K562 (cell line): ENCODE data around the gene DHRS12. TPM values are rescaled to one million over a fixed set of nuclear protein-coding genes. Genes with fewer than 3 reads are reported as not detected.

Experiments
- ATAC-seq: fragments of 200-7000 bp; cut with Tn5 transposase; 3 replicates; pipeline ENCODE4 v1.9.1; 2020; ENCODE audit warnings: moderate library complexity
- BruUV-seq: library from RNA; stranded (reverse); fragments of 400-500 nt; replicated peaks from 2 replicates; lab custom pipeline; 2021; lab: Mats Ljungman, UMichigan
- CTCF ChIA-PET: fragments of 300-600 bp; formaldehyde crosslinking; extraction: SDS; loops from one replicate; lab custom pipeline; 2021; ENCODE audit warnings: low intra/inter-chr PET ratio; lab: Yijun Ruan, JAX
- POLR2A ChIA-PET: fragments of 300-600, 350-650 bp; sonication (Branson Sonifier 250); formaldehyde crosslinking; extraction: SDS; loops from one replicate; lab custom pipeline; 2021; ENCODE audit warnings: antibody characterized with exemption, inconsistent platforms; lab: Yijun Ruan, JAX
- DNase-seq, 4 experiments: peaks; one replicate each; pipeline versions ENCODE4 v3.0.0 to v3.0.0-alpha.2; 2011 to 2018; ENCODE audit warnings: low spot score in 3 of 4, mixed read lengths in 3 of 4; ENCODE audit errors: extremely low read depth in 1 of 4
- FAIRE-seq: peaks from 2 replicates; lab custom pipeline; 2011; peaks lifted over from hg19 to GRCh38; lab: Jason Lieb, UNC
- H2AFZ ChIP-seq: 2 replicates; pipeline ENCODE4 v1.6.0; 2011; ENCODE audit warnings: low read depth, low read length, control low read depth, inconsistent platforms
- H3K27ac ChIP-seq: fragments of 200-600 bp; 3 replicates; pipeline ENCODE4 v1.8.0; 2011; ENCODE audit warnings: low read depth, mild to moderate bottlenecking, control low read depth, inconsistent platforms, low read length, moderate library complexity, mixed read lengths; ENCODE audit errors: extremely low read depth
- H3K27me3 ChIP-seq, 2 experiments: fragments of 300-600 bp in 1 of 2; 2 replicates in 1 of 2; 3 replicates in 1 of 2; pipeline versions ENCODE4 v1.6.0 to v1.8.0; 2011; ENCODE audit warnings: inconsistent platforms in 2 of 2, low read length in 2 of 2, mild to moderate bottlenecking in 1 of 2, mixed read lengths in 1 of 2, moderate library complexity in 1 of 2; ENCODE audit not compliant: control insufficient read depth in 2 of 2, insufficient read depth in 2 of 2
- H3K36me3 ChIP-seq: fragments of 300-600 bp; 3 replicates; pipeline ENCODE4 v1.8.0; 2011; ENCODE audit warnings: mild to moderate bottlenecking, low read length, inconsistent platforms; ENCODE audit not compliant: control insufficient read depth, insufficient read depth
- H3K4me1 ChIP-seq, 2 experiments: fragments of 200-600 bp in 1 of 2; replicated peaks in 1 of 2; 2 replicates in 1 of 2; 3 replicates in 1 of 2; pipeline versions ENCODE4 v1.5.1 to v1.8.0; 2011; ENCODE audit warnings: inconsistent platforms in 2 of 2, low read length in 2 of 2, mild to moderate bottlenecking in 1 of 2, mixed read lengths in 1 of 2, moderate library complexity in 1 of 2; ENCODE audit not compliant: control insufficient read depth in 2 of 2, insufficient read depth in 2 of 2
- H3K4me2 ChIP-seq: 2 replicates; pipeline ENCODE4 v1.6.1; 2011; ENCODE audit warnings: low read length, control low read depth, inconsistent platforms, mixed read lengths; ENCODE audit not compliant: insufficient read depth
- H3K4me3 ChIP-seq: fragments of 200-600 bp; sonication (generic), shearing (Covaris generic); 2 replicates; pipeline ENCODE4 v1.5.1; 2016; ENCODE audit warnings: control low read depth, inconsistent platforms
- H3K79me2 ChIP-seq: fragments of 200-600 bp; 3 replicates; pipeline ENCODE4 v1.8.0; 2011; ENCODE audit warnings: low read length, inconsistent platforms; ENCODE audit not compliant: control insufficient read depth, insufficient read depth
- H3K9ac ChIP-seq, 2 experiments: 2 replicates each; pipeline versions ENCODE4 v1.6.0 to v1.6.1; 2011; ENCODE audit warnings: low read depth in 2 of 2, low read length in 2 of 2, control low read depth in 1 of 2, inconsistent platforms in 1 of 2, mild to moderate bottlenecking in 1 of 2, mixed read lengths in 1 of 2; ENCODE audit not compliant: insufficient read depth in 1 of 2
- H3K9me1 ChIP-seq: one replicate; pipeline ENCODE4 v1.6.0; 2011; ENCODE audit warnings: inconsistent platforms, mild to moderate bottlenecking, low read length, moderate library complexity; ENCODE audit not compliant: control insufficient read depth, insufficient read depth
- H3K9me3 ChIP-seq: replicated peaks from 2 replicates; pipeline ENCODE4 v1.5.1; 2011; ENCODE audit warnings: low read depth, low read length, inconsistent platforms; ENCODE audit not compliant: control insufficient read depth, insufficient read depth
- H4K20me1 ChIP-seq: replicated peaks from 2 replicates; pipeline ENCODE4 v1.6.1; 2011; ENCODE audit warnings: low read length, inconsistent platforms, mixed read lengths; ENCODE audit not compliant: control insufficient read depth, insufficient read depth
- BRCA1 ChIP-seq, 2 experiments: fragments of 450-650 bp in 1 of 2; sonication (generic) in 1 of 2; formaldehyde crosslinking in 1 of 2; IDR thresholded peaks; 2 replicates each; pipeline versions ENCODE4 v1.5.0 to v1.6.1; 2017 to 2020; ENCODE audit warnings: mild to moderate bottlenecking in 1 of 2, missing genetic modification reagents in 1 of 2
- CTBP1 ChIP-seq: fragments of 450-650 bp; IDR thresholded peaks from 2 replicates; pipeline ENCODE4 v1.6.1; 2016; ENCODE audit warnings: borderline replicate concordance
- FOXA3 ChIP-seq, 2 experiments: fragments of 450-650 bp in 1 of 2; sonication (generic) in 1 of 2; formaldehyde crosslinking; IDR thresholded peaks in 1 of 2; conservative IDR thresholded peaks in 1 of 2; 2 replicates each; pipeline versions ENCODE4 v1.4.0 to v1.8.0; 2020 to 2022; ENCODE audit warnings: mild to moderate bottlenecking in 2 of 2, missing genetic modification reagents in 1 of 2
- L3MBTL2 ChIP-seq: fragments of 450-650 bp; IDR thresholded peaks from 2 replicates; pipeline ENCODE4 v1.6.1; 2016; ENCODE audit warnings: mild to moderate bottlenecking, moderate library complexity
- MCM5 ChIP-seq: fragments of 450-650 bp; IDR thresholded peaks from 2 replicates; pipeline ENCODE4 v1.6.1; 2016; ENCODE audit warnings: low read depth
- MEIS2 ChIP-seq: fragments of 450-650 bp; IDR thresholded peaks from 2 replicates; pipeline ENCODE4 v1.6.1; 2014; ENCODE audit warnings: mild to moderate bottlenecking; ENCODE audit not compliant: partially characterized antibody
- ZBTB26 ChIP-seq: fragments of 450-650 bp; formaldehyde crosslinking; IDR thresholded peaks from 2 replicates; pipeline ENCODE4 v1.4.0; 2022; ENCODE audit warnings: missing genetic modification characterization
- ZNF511 ChIP-seq: sonication (generic); formaldehyde crosslinking; IDR thresholded peaks from 2 replicates; pipeline ENCODE4 v1.8.0; 2022; ENCODE audit warnings: mild to moderate bottlenecking, missing genetic modification reagents
- WGBS: fragments of 100-300 bp; shearing (Covaris generic); methylation state at CpG from one replicate; pipeline ENCODE4 v1.1.6; 2016; ENCODE audit warnings: low coverage, mixed read lengths; ENCODE audit not compliant: insufficient coverage; ENCODE audit errors: missing lambda C conversion rate; 5-methylcytosine and 5-hydroxymethylcytosine counted together
- in situ Hi-C: fragments of 300-500 bp; cut with MboI; formaldehyde crosslinking; loops from 4 replicates; pipeline ENCODE4 v1.15.0; 2018; ENCODE audit warnings: inconsistent platforms, mixed read lengths
- intact Hi-C: fragments of 100-400 bp; cut with micrococcal nuclease; formaldehyde crosslinking; loops from 2 replicates; pipeline ENCODE4 v1.14.2; 2022
- polyA plus RNA-seq, 8 experiments: library from polyadenylated mRNA; depleted of rRNA in 4 of 8; stranded (reverse) in 5 of 8; unstranded in 3 of 8; fragments of >200 nt; fragmentation: Nextera tagmentation in 2 of 8; fragmentation: Illumina TruSeq in 1 of 8; extraction: Ambion mirVana in 2 of 8; extraction: Trizol in 1 of 8; gene quantifications; 2 replicates each; pipeline versions ENCODE4 v1.2.1 to v1.2.3, GENCODE V29; 2011 to 2014; ENCODE audit warnings: inconsistent platforms in 1 of 8, missing spikeins in 1 of 8
- total RNA-seq, 7 experiments: library from RNA; depleted of rRNA in 6 of 7; stranded (reverse); fragments of >200 nt in 6 of 7; fragmentation: Illumina TruSeq in 2 of 7; extraction: Trizol in 2 of 7; gene quantifications; 2 replicates each; pipeline versions ENCODE4 v1.2.1 to v1.2.3, GENCODE V29; 2011 to 2021; ENCODE audit warnings: low replicate concordance in 1 of 7

The DHRS12 gene
- total and polyA plus RNA-seq, 9 of the 15 experiments (the other 6 are each of a cell fraction or from before 2014, with no cell fraction given): 0.62 to 2.7 (median 0.98) TPM

- BruUV-seq: no TSS peak
- Histone ChIP-seq H3K79me2 (no peaks in the 10 kb centered on the region), H4K20me1 (no peaks in the 10 kb centered on the region; the same call in 1 of the 2 replicates), H3K9me1 (no peaks in the 10 kb centered on the region), H3K27ac (no peak overlapping the region), H3K36me3 (no peaks in the 10 kb centered on the region), H3K9me3 (no peaks in the 10 kb centered on the region), H3K4me2 (no peak overlapping the region), H3K4me3 (no peak overlapping the region), H3K27me3 (peaks cover 3 to 34% of the 10 kb centered on the region in 2 experiments; a peak in 4 of 5 replicates), H3K9ac (no peak overlapping the region), H3K4me1 (peaks cover 3 to 11% of the 10 kb centered on the region in 2 experiments; a peak in 3 of 5 replicates), H2AFZ (no peak overlapping the region)
- TF ChIP-seq CTBP1 (no peak), FOXA3 (CRISPR knock-in tag; conservative IDR thresholded peaks at IDR 0.05 in 1 of 2, IDR thresholded peaks at IDR 0.05 in 1 of 2) (no peak), ZNF511 (CRISPR knock-in tag) (no peak), BRCA1 (IDR thresholded peaks at IDR 0.05) (no peak), BRCA1 (CRISPR knock-in tag; IDR thresholded peaks at IDR 0.05) (no peak), MCM5 (no peak), MEIS2 (no peak), L3MBTL2 (no peak), ZBTB26 (CRISPR knock-in tag) (no peak)
- ChIA-PET CTCF (no interaction called here), POLR2A (no interaction called here)
- in situ Hi-C loops (no loop called here), intact Hi-C loops (no loop called here)
- 17% methylated on average over 7 of the region's 8 CpGs for WGBS
- FAIRE-seq: no peak
- no peak for ATAC-seq
- no peak for DNase-seq
These were observed 13.8 kb upstream of the DHRS12 start for GRCh38 chr13:51817717-51818116.
